ENCODE data around the gene TCEA2.
A peak's percentile ranks its signal among the peaks of the same experiment; 100 is the strongest.

TCEA2 gene

GRCh38 chr20:64108731-64109681 is 46.0 kb downstream of the TCEA2 start:
- Histone ChIP-seq H3K4me2 (ENCODE audit: low read length) (peak overlapping the region; percentile 13; the same call in 1 of the 2 replicates), H3K9me3 (ENCODE audit: low read length) (no peaks in the 10 kb centered on the region), H3K27me3 (ENCODE audit: insufficient read depth, low read length) (peaks cover 7% of the 10 kb centered on the region; the same call in 1 of the 2 replicates), H3K9ac (ENCODE audit: low read length) (no peak overlapping the region), H3K4me1 (ENCODE audit: insufficient read depth, low read length, severe bottlenecking) (peaks cover 16% of the 10 kb centered on the region), H4K20me1 (ENCODE audit: insufficient read depth, low read length) (no peaks in the 10 kb centered on the region), H3K9me2 (ENCODE audit: low read depth, low read length) (no peaks in the 10 kb centered on the region), H3K27ac (ENCODE audit: low read depth, low read length, poor library complexity, severe bottlenecking) (no peak overlapping the region), H3K79me2 (ENCODE audit: insufficient read depth, low read length) (no peaks in the 10 kb centered on the region), H3K4me3 (ENCODE audit: low read depth, low read length, poor library complexity, severe bottlenecking) (no peak overlapping the region), H3K36me3 (ENCODE audit: insufficient read depth, low read length) (no peaks in the 10 kb centered on the region), H3F3A (ENCODE audit: insufficient read depth, low read length) (no peaks in the 10 kb centered on the region), H2AFZ (ENCODE audit: low read length) (no peak overlapping the region)
- TF ChIP-seq EZH2 (IDR thresholded peaks at IDR 0.05; ENCODE audit: borderline replicate concordance, low read length) = no peak
- no peak for TF ChIP-seq CTCF (IDR thresholded peaks at IDR 0.05; ENCODE audit: low read length)

- Histone ChIP-seq H3K36me3 (ENCODE audit: insufficient read depth, low read length) (no peaks in the 10 kb centered on the region), H3K4me3 (ENCODE audit: low read depth, low read length, poor library complexity, severe bottlenecking) (no peak overlapping the region), H3K27ac (ENCODE audit: low read depth, low read length, poor library complexity, severe bottlenecking) (no peak overlapping the region), H3K4me2 (ENCODE audit: low read length) (no peak overlapping the region), H3F3A (ENCODE audit: insufficient read depth, low read length) (no peaks in the 10 kb centered on the region), H4K20me1 (ENCODE audit: insufficient read depth, low read length) (no peaks in the 10 kb centered on the region), H3K9me2 (ENCODE audit: low read depth, low read length) (no peaks in the 10 kb centered on the region), H3K9me3 (ENCODE audit: low read length) (no peaks in the 10 kb centered on the region), H3K27me3 (ENCODE audit: insufficient read depth, low read length) (peaks cover 7% of the 10 kb centered on the region; the same call in 1 of the 2 replicates), H3K9ac (ENCODE audit: low read length) (no peak overlapping the region), H3K4me1 (ENCODE audit: insufficient read depth, low read length, severe bottlenecking) (peaks cover 16% of the 10 kb centered on the region), H2AFZ (ENCODE audit: low read length) (no peak overlapping the region), H3K79me2 (ENCODE audit: insufficient read depth, low read length) (no peaks in the 10 kb centered on the region)
- no peak for TF ChIP-seq EZH2 (IDR thresholded peaks at IDR 0.05; ENCODE audit: borderline replicate concordance, low read length)
- TF ChIP-seq CTCF (IDR thresholded peaks at IDR 0.05; ENCODE audit: low read length) = no peak
These were observed 46.9 kb downstream of the TCEA2 start for GRCh38 chr20:64109831-64110391.

- no peaks in the 10 kb centered on the region for H3K36me3 ChIP-seq (ENCODE audit: insufficient read depth, low read length)
- H3F3A ChIP-seq (ENCODE audit: insufficient read depth, low read length) = no peaks in the 10 kb centered on the region
- no peak overlapping the region for H3K4me2 ChIP-seq (ENCODE audit: low read length)
- H3K27ac ChIP-seq (ENCODE audit: low read depth, low read length, poor library complexity, severe bottlenecking) = no peak overlapping the region
- no peaks in the 10 kb centered on the region for H3K79me2 ChIP-seq (ENCODE audit: insufficient read depth, low read length)
- H4K20me1 ChIP-seq (ENCODE audit: insufficient read depth, low read length) = no peaks in the 10 kb centered on the region
- no peaks in the 10 kb centered on the region for H3K9me3 ChIP-seq (ENCODE audit: low read length)
- peaks cover 16% of the 10 kb centered on the region for H3K4me1 ChIP-seq (ENCODE audit: insufficient read depth, low read length, severe bottlenecking)
- no peak for TF ChIP-seq EZH2 (IDR thresholded peaks at IDR 0.05; ENCODE audit: borderline replicate concordance, low read length)
- no peak for TF ChIP-seq CTCF (IDR thresholded peaks at IDR 0.05; ENCODE audit: low read length)
- H2AFZ ChIP-seq (ENCODE audit: low read length) = no peak overlapping the region
- H3K4me3 ChIP-seq (ENCODE audit: low read depth, low read length, poor library complexity, severe bottlenecking) = no peak overlapping the region
- H3K9me2 ChIP-seq (ENCODE audit: low read depth, low read length) = no peaks in the 10 kb centered on the region
- H3K27me3 ChIP-seq (ENCODE audit: insufficient read depth, low read length) = peaks cover 7% of the 10 kb centered on the region; the same call in 1 of the 2 replicates
- H3K9ac ChIP-seq (ENCODE audit: low read length) = no peak overlapping the region
These were observed 47.5 kb downstream of the TCEA2 start for GRCh38 chr20:64110411-64111068.

All from OCI-LY1 (cell line).